ENCODE results near the gene CLEC4G. TPM values are rescaled to one million over a fixed set of nuclear protein-coding genes. Genes with fewer than 3 reads are reported as not detected.

The CLEC4G gene
- total RNA-seq, 1 donor from 2014 or later: not detected

DNA sequence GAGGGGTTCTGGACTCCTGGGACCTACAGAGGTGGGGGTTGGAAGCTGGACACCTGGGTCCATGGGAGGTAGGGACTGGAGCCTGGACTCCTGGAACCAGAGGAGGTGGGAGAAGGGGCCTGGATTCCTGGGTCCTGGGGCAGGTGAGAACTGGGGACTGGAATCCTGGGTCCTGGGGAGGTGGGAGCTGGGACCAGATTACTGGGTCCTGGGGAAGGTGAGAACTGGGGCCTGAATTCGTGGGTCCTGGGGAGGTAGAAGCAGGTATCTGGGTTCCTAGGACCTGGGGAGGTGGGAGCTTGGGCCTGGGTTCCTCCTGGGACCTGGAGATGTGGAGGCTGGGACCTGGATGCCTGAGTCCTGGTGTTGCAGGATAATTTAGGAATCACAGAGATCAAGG lies 31.8 kb upstream of the CLEC4G start:
- FAIRE-seq (no peak), DNase-seq (ENCODE audit: low read depth) (no peak)
- H3K4me3 ChIP-seq (ENCODE audit: low read depth, low read length): no peak overlapping the region
- no peaks in the 10 kb centered on the region for H3K36me3 ChIP-seq (ENCODE audit: control insufficient read depth, insufficient read depth, low read length)
- no peaks in the 10 kb centered on the region for H3K27me3 ChIP-seq (ENCODE audit: control insufficient read depth, insufficient read depth, low read length)
- TF ChIP-seq, protein P1, sequence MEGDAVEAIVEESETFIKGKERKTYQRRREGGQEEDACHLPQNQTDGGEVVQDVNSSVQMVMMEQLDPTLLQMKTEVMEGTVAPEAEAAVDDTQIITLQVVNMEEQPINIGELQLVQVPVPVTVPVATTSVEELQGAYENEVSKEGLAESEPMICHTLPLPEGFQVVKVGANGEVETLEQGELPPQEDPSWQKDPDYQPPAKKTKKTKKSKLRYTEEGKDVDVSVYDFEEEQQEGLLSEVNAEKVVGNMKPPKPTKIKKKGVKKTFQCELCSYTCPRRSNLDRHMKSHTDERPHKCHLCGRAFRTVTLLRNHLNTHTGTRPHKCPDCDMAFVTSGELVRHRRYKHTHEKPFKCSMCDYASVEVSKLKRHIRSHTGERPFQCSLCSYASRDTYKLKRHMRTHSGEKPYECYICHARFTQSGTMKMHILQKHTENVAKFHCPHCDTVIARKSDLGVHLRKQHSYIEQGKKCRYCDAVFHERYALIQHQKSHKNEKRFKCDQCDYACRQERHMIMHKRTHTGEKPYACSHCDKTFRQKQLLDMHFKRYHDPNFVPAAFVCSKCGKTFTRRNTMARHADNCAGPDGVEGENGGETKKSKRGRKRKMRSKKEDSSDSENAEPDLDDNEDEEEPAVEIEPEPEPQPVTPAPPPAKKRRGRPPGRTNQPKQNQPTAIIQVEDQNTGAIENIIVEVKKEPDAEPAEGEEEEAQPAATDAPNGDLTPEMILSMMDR (IDR thresholded peaks at IDR 0.05; ENCODE audit: insufficient read depth, low read length, severe bottlenecking): no peak

DNA sequence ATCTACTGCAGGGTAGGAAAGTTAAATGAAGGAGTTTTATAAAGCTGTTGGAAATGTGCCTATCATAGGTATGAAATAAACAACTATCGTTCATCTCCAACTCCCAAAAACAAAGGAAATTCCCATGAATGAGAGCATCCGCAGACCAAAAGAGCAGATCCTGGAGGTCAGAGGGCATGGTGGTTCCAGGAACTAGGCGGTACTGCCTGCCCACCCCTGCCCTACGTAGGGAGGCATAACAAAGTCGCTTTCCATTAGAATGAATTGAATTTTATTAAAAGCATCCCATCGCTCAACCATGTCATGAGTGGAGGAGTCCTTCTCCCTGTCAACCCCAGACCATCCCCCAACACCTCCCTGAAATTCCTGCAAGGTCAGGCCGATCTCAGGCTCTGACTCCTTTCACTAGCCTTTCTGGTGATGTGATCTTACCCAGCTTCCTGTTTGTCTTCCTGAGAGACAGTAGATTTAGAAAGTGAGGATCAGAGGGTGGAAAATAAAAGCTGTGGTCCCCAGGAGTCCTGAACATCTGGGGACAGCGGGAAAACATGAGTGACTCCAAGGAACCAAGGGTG lies 30.9 kb upstream of the CLEC4G start, which contains the start of gene CLEC4M:
TSS of gene CLEC4M (plus strand) at position 525 of the 575 bp plus-strand sequence. CDS start at position 549, 24 bp downstream.
- no peak for FAIRE-seq

DNA sequence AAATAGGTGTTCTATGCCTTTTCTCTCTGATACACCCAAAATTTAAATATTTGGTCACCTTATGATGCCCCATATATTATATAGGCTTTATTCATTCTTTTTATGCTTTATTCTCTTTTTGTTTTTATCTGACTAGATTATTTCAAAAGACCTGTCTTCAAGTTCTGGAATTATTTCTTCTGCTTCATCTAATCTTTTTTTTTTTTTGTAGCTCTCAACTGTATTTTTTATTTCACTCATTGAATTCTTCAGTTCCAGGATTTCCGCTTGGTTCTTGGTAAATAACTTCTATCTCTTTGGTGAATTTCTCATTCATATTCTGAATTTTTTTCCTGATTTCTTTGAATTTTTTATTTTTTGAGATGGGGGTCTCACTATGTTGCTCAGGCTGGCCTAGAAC lies 27.2 kb upstream of the CLEC4G start:
- TF ChIP-seq, protein P1 (IDR thresholded peaks at IDR 0.05; ENCODE audit: insufficient read depth, low read length, severe bottlenecking): no peak
- DNase-seq (ENCODE audit: low read depth) (no peak), FAIRE-seq (no peak)
- H3K27me3 ChIP-seq (ENCODE audit: control insufficient read depth, insufficient read depth, low read length): no peaks in the 10 kb centered on the region
- no peaks in the 10 kb centered on the region for H3K36me3 ChIP-seq (ENCODE audit: control insufficient read depth, insufficient read depth, low read length)
- no peak overlapping the region for H3K4me3 ChIP-seq (ENCODE audit: low read depth, low read length)

More for the DNA sequence above, 30.9 kb upstream of the CLEC4G start, which contains the start of gene CLEC4M:
- TF ChIP-seq, protein P1 (IDR thresholded peaks at IDR 0.05; ENCODE audit: insufficient read depth, low read length, severe bottlenecking): no peak
- Histone ChIP-seq H3K27me3 (ENCODE audit: control insufficient read depth, insufficient read depth, low read length) (no peaks in the 10 kb centered on the region), H3K4me3 (ENCODE audit: low read depth, low read length) (no peak within 1 kb of the TSS), H3K36me3 (ENCODE audit: control insufficient read depth, insufficient read depth, low read length) (no peaks in the 10 kb centered on the region)
- no peak for DNase-seq (ENCODE audit: low read depth)

DNA sequence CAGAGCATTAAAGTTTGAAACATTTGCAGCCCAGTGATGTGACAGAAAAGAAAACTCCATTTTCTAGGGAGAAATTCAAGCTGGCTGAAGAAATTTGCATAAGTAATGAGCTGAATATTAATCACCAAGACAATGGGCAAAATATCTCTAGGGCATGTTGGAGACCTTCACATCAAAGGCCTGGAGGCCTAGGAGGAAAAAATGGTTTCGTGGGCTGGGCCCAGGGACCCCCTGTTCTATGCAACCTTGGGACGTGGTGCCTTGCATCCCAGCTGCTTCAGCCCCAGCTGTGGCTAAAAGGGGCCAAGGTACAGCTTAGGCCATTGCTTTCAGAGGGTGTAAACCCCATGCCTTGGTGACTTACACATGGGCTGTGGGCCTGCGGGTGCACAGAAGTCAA lies 25.4 kb upstream of the CLEC4G start:
- H3K4me3 ChIP-seq (ENCODE audit: low read depth, low read length): no peak overlapping the region
- no peak for DNase-seq (ENCODE audit: low read depth)
- TF ChIP-seq, protein P1 (IDR thresholded peaks at IDR 0.05; ENCODE audit: insufficient read depth, low read length, severe bottlenecking): no peak
- no peak for FAIRE-seq
- no peaks in the 10 kb centered on the region for H3K27me3 ChIP-seq (ENCODE audit: control insufficient read depth, insufficient read depth, low read length)
- no peaks in the 10 kb centered on the region for H3K36me3 ChIP-seq (ENCODE audit: control insufficient read depth, insufficient read depth, low read length)

DNA sequence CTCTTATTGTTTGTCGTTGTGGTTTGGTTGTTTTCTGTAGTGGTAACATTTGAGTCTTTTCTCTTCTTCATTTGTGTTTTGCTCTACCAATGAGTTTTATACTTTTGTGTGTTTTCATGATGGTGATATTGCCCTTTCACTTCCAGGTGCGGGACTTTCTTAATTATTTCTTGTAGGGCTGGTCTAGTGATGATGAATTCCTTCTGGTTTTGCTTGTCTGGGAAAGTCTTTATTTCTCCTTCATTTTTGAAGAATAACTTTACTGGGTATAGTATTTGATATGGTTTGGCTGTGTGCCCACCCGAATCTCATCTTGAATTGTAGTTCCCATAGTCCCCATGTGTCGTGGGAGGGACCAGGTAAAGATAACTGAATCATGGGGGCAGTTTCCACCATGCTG lies 24.3 kb upstream of the CLEC4G start:
- Histone ChIP-seq H3K27me3 (ENCODE audit: control insufficient read depth, insufficient read depth, low read length) (no peaks in the 10 kb centered on the region), H3K4me3 (ENCODE audit: low read depth, low read length) (no peak overlapping the region), H3K36me3 (ENCODE audit: control insufficient read depth, insufficient read depth, low read length) (no peaks in the 10 kb centered on the region)
- DNase-seq (ENCODE audit: low read depth): no peak
- no peak for FAIRE-seq
- TF ChIP-seq, protein P1 (IDR thresholded peaks at IDR 0.05; ENCODE audit: insufficient read depth, low read length, severe bottlenecking): no peak

Data from bronchial epithelial cell (primary cell).